HEK293 (cell line): ENCODE results near the gene PGBD1.

Experiments
- EGR2 ChIP-seq: fragments of 450-650 bp; formaldehyde crosslinking; IDR thresholded peaks from 2 replicates; pipeline ENCODE4 v1.5.1; 2016; ENCODE audit warnings: low read depth, missing biosample characterization, missing genetic modification characterization
- FEZF1 ChIP-seq: fragments of 450-650 bp; formaldehyde crosslinking; IDR thresholded peaks from 2 replicates; pipeline ENCODE4 v1.5.1; 2016; ENCODE audit warnings: missing biosample characterization, missing genetic modification characterization
- GLI4 ChIP-seq: fragments of 450-650 bp; formaldehyde crosslinking; IDR thresholded peaks from 2 replicates; pipeline ENCODE4 v1.5.1; 2016; ENCODE audit warnings: missing biosample characterization, missing genetic modification characterization
- GLIS1 ChIP-seq: fragments of 450-650 bp; formaldehyde crosslinking; IDR thresholded peaks from 2 replicates; pipeline ENCODE4 v1.5.1; 2016; ENCODE audit warnings: missing biosample characterization, missing genetic modification characterization
- MEIS1 ChIP-seq: sonication (generic); formaldehyde crosslinking; IDR thresholded peaks from 2 replicates; pipeline ENCODE4 v1.8.1; 2022; ENCODE audit warnings: missing genetic modification reagents, mild to moderate bottlenecking, borderline replicate concordance
- MZF1 ChIP-seq: fragments of 450-650 bp; formaldehyde crosslinking; IDR thresholded peaks from 2 replicates; pipeline ENCODE4 v1.5.1; 2017; ENCODE audit warnings: missing biosample characterization, missing genetic modification characterization, borderline replicate concordance
- OVOL3 ChIP-seq: fragments of 450-650 bp; formaldehyde crosslinking; IDR thresholded peaks from 2 replicates; pipeline ENCODE4 v1.5.1; 2016; ENCODE audit warnings: missing biosample characterization, missing genetic modification characterization
- SCRT2 ChIP-seq: fragments of 450-650 bp; formaldehyde crosslinking; IDR thresholded peaks from 2 replicates; pipeline ENCODE4 v1.5.1; 2016; ENCODE audit warnings: missing biosample characterization, missing genetic modification characterization
- SP2 ChIP-seq: fragments of 450-650 bp; formaldehyde crosslinking; IDR thresholded peaks from 2 replicates; pipeline ENCODE4 v1.5.1; 2016; ENCODE audit warnings: missing biosample characterization, missing genetic modification characterization
- WT1 ChIP-seq: fragments of 450-650 bp; formaldehyde crosslinking; IDR thresholded peaks from 2 replicates; pipeline ENCODE4 v1.5.1; 2016; ENCODE audit warnings: missing biosample characterization, missing genetic modification characterization
- ZEB2 ChIP-seq: fragments of 450-650 bp; formaldehyde crosslinking; IDR thresholded peaks from 2 replicates; pipeline ENCODE4 v1.5.1; 2016; ENCODE audit warnings: missing biosample characterization, missing genetic modification characterization
- ZFP41 ChIP-seq: fragments of 450-650 bp; formaldehyde crosslinking; IDR thresholded peaks from 2 replicates; pipeline ENCODE4 v1.5.1; 2016; ENCODE audit warnings: missing biosample characterization, missing genetic modification characterization, borderline replicate concordance
- ZNF114 ChIP-seq: fragments of 450-650 bp; formaldehyde crosslinking; IDR thresholded peaks from 2 replicates; pipeline ENCODE4 v1.5.0; 2017; ENCODE audit warnings: missing biosample characterization, missing genetic modification characterization
- ZNF155 ChIP-seq: fragments of 450-650 bp; formaldehyde crosslinking; IDR thresholded peaks from 2 replicates; pipeline ENCODE4 v1.5.1; 2016; ENCODE audit warnings: missing biosample characterization, missing genetic modification characterization
- ZNF24 ChIP-seq: fragments of 450-650 bp; formaldehyde crosslinking; IDR thresholded peaks from 2 replicates; pipeline ENCODE4 v1.5.1; 2016; ENCODE audit warnings: missing biosample characterization, missing genetic modification characterization
- ZNF266 ChIP-seq: fragments of 450-650 bp; formaldehyde crosslinking; IDR thresholded peaks from 2 replicates; pipeline ENCODE4 v1.5.1; 2016; ENCODE audit warnings: missing biosample characterization, missing genetic modification characterization, low read depth
- ZNF350 ChIP-seq: fragments of 450-650 bp; formaldehyde crosslinking; IDR thresholded peaks from 2 replicates; pipeline ENCODE4 v1.5.0; 2017; ENCODE audit warnings: missing biosample characterization, mild to moderate bottlenecking, missing genetic modification characterization
- ZNF37A ChIP-seq: fragments of 450-650 bp; IDR thresholded peaks from 2 replicates; pipeline ENCODE4 v1.5.1; 2018; ENCODE audit warnings: missing biosample characterization, missing genetic modification characterization
- ZNF391 ChIP-seq: fragments of 450-650 bp; formaldehyde crosslinking; IDR thresholded peaks from 2 replicates; pipeline ENCODE4 v1.5.1; 2016; ENCODE audit warnings: low read depth, missing biosample characterization, missing genetic modification characterization, borderline replicate concordance
- ZNF433 ChIP-seq: fragments of 450-650 bp; formaldehyde crosslinking; IDR thresholded peaks from 2 replicates; pipeline ENCODE4 v1.5.1; 2016; ENCODE audit warnings: missing biosample characterization, missing genetic modification characterization, low read depth
- ZNF514 ChIP-seq: fragments of 450-650 bp; formaldehyde crosslinking; IDR thresholded peaks from 2 replicates; pipeline ENCODE4 v1.5.1; 2016; ENCODE audit warnings: missing biosample characterization, missing genetic modification characterization
- ZNF585B ChIP-seq: fragments of 450-650 bp; formaldehyde crosslinking; IDR thresholded peaks from 2 replicates; pipeline ENCODE4 v1.5.1; 2016; ENCODE audit warnings: missing biosample characterization, missing genetic modification characterization
- ZNF621 ChIP-seq: fragments of 450-650 bp; formaldehyde crosslinking; IDR thresholded peaks from 2 replicates; pipeline ENCODE4 v1.5.1; 2017; ENCODE audit warnings: missing biosample characterization, missing genetic modification characterization
- ZNF660 ChIP-seq: fragments of 450-650 bp; IDR thresholded peaks from 2 replicates; pipeline ENCODE4 v1.5.1; 2018; ENCODE audit warnings: missing biosample characterization, mild to moderate bottlenecking, missing genetic modification characterization
- ZNF785 ChIP-seq: fragments of 450-650 bp; formaldehyde crosslinking; IDR thresholded peaks from 2 replicates; pipeline ENCODE4 v1.5.1; 2016; ENCODE audit warnings: missing biosample characterization, missing genetic modification characterization
- TF ChIP-seq, protein P1 (sequence below): fragments of 450-650 bp; IDR thresholded peaks from 2 replicates; pipeline ENCODE4 v1.5.1; 2018; ENCODE audit warnings: missing biosample characterization, mild to moderate bottlenecking, missing genetic modification characterization
- TF ChIP-seq, protein P2 (sequence below): fragments of 450-650 bp; formaldehyde crosslinking; IDR thresholded peaks from 2 replicates; pipeline ENCODE4 v1.5.0; 2017; ENCODE audit warnings: missing biosample characterization, missing genetic modification characterization, borderline replicate concordance
- TF ChIP-seq, protein P3 (sequence below): fragments of 450-650 bp; formaldehyde crosslinking; IDR thresholded peaks from 2 replicates; pipeline ENCODE4 v1.5.1; 2017; ENCODE audit warnings: missing biosample characterization, missing genetic modification characterization
- TF ChIP-seq, protein P4 (sequence below): fragments of 450-650 bp; formaldehyde crosslinking; IDR thresholded peaks from 2 replicates; pipeline ENCODE4 v1.5.1; 2017; ENCODE audit warnings: missing biosample characterization, missing genetic modification characterization
- TF ChIP-seq, protein P5 (sequence below): fragments of 450-650 bp; formaldehyde crosslinking; IDR thresholded peaks from 2 replicates; pipeline ENCODE4 v1.5.1; 2016; ENCODE audit warnings: missing biosample characterization, missing genetic modification characterization

PGBD1 gene

DNA sequence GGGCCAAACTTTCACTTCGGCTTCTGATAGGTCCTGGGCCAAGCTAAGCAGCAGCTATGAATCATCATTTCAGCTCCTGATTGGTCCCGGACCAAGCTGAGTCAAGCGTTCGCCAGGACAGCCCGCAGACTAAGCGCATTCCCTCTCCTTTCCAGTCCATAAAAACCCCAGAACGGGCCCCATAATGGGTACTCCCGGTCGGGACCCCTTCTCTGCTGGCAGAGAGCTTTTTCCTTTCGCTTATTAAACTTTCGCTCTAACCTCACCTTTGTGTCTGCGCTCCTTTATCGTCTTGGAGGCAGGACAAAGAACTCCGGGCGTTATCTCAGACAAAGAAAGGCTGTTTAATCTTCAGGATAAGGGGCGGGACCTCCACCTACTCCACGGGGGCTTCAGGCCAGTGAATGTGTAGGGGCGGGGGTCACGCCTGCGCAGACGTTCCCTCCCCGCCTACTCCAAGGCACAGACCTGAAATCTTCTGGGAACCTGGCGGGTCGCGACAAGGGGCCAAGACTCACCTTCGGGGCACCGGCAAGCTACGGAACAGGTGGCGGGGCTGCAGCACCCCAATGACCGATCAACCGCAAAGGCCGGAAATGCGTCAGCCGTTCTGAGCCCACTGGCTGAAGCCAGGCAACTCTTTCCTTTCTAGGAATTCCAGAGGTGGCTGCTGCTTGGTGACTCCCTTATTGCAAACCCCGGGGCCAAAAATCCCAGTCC is 54.4 kb downstream of the PGBD1 start, which contains the start of gene ZSCAN31 (continued):
- TF ChIP-seq ZNF391 (tag by site-specific recombination) (no peak), ZNF585B (no peak), OVOL3 (tag by site-specific recombination) (no peak), ZNF785 (tag by site-specific recombination) (no peak), ZNF155 (tag by site-specific recombination) (no peak), ZNF24 (no peak), WT1 (peak; percentile 34; the same call in 1 of the 2 replicates), MEIS1 (CRISPR knock-in tag) (no peak), MZF1 (no peak), EGR2 (tag by site-specific recombination) (peak; percentile 89), GLI4 (tag by site-specific recombination) (no peak), SCRT2 (tag by site-specific recombination) (peak; percentile 71; the same call in 1 of the 2 replicates), ZEB2 (tag by site-specific recombination) (peak; percentile 81), ZNF114 (tag by site-specific recombination) (no peak), ZNF37A (tag by site-specific recombination) (no peak), ZNF266 (tag by site-specific recombination) (no peak), SP2 (tag by site-specific recombination) (peak; percentile 88), ZNF350 (no peak), ZNF433 (tag by site-specific recombination) (no peak), ZNF621 (tag by site-specific recombination) (no peak), GLIS1 (tag by site-specific recombination) (no peak), ZNF660 (peak; percentile 40), FEZF1 (tag by site-specific recombination) (no peak), ZFP41 (tag by site-specific recombination) (no peak), ZNF514 (tag by site-specific recombination) (no peak)
- TF ChIP-seq, protein P1, sequence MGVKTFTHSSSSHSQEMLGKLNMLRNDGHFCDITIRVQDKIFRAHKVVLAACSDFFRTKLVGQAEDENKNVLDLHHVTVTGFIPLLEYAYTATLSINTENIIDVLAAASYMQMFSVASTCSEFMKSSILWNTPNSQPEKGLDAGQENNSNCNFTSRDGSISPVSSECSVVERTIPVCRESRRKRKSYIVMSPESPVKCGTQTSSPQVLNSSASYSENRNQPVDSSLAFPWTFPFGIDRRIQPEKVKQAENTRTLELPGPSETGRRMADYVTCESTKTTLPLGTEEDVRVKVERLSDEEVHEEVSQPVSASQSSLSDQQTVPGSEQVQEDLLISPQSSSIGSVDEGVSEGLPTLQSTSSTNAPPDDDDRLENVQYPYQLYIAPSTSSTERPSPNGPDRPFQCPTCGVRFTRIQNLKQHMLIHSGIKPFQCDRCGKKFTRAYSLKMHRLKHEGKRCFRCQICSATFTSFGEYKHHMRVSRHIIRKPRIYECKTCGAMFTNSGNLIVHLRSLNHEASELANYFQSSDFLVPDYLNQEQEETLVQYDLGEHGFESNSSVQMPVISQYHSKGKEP (tag by site-specific recombination) = no peak; the same call in 1 of the 2 replicates
- TF ChIP-seq, protein P2, sequence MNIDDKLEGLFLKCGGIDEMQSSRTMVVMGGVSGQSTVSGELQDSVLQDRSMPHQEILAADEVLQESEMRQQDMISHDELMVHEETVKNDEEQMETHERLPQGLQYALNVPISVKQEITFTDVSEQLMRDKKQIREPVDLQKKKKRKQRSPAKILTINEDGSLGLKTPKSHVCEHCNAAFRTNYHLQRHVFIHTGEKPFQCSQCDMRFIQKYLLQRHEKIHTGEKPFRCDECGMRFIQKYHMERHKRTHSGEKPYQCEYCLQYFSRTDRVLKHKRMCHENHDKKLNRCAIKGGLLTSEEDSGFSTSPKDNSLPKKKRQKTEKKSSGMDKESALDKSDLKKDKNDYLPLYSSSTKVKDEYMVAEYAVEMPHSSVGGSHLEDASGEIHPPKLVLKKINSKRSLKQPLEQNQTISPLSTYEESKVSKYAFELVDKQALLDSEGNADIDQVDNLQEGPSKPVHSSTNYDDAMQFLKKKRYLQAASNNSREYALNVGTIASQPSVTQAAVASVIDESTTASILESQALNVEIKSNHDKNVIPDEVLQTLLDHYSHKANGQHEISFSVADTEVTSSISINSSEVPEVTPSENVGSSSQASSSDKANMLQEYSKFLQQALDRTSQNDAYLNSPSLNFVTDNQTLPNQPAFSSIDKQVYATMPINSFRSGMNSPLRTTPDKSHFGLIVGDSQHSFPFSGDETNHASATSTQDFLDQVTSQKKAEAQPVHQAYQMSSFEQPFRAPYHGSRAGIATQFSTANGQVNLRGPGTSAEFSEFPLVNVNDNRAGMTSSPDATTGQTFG (tag by site-specific recombination) = no peak
- TF ChIP-seq, protein P3, sequence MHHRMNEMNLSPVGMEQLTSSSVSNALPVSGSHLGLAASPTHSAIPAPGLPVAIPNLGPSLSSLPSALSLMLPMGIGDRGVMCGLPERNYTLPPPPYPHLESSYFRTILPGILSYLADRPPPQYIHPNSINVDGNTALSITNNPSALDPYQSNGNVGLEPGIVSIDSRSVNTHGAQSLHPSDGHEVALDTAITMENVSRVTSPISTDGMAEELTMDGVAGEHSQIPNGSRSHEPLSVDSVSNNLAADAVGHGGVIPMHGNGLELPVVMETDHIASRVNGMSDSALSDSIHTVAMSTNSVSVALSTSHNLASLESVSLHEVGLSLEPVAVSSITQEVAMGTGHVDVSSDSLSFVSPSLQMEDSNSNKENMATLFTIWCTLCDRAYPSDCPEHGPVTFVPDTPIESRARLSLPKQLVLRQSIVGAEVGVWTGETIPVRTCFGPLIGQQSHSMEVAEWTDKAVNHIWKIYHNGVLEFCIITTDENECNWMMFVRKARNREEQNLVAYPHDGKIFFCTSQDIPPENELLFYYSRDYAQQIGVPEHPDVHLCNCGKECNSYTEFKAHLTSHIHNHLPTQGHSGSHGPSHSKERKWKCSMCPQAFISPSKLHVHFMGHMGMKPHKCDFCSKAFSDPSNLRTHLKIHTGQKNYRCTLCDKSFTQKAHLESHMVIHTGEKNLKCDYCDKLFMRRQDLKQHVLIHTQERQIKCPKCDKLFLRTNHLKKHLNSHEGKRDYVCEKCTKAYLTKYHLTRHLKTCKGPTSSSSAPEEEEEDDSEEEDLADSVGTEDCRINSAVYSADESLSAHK (tag by site-specific recombination) = no peak
- TF ChIP-seq, protein P4, sequence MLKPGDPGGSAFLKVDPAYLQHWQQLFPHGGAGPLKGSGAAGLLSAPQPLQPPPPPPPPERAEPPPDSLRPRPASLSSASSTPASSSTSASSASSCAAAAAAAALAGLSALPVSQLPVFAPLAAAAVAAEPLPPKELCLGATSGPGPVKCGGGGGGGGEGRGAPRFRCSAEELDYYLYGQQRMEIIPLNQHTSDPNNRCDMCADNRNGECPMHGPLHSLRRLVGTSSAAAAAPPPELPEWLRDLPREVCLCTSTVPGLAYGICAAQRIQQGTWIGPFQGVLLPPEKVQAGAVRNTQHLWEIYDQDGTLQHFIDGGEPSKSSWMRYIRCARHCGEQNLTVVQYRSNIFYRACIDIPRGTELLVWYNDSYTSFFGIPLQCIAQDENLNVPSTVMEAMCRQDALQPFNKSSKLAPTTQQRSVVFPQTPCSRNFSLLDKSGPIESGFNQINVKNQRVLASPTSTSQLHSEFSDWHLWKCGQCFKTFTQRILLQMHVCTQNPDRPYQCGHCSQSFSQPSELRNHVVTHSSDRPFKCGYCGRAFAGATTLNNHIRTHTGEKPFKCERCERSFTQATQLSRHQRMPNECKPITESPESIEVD = no peak
- TF ChIP-seq, protein P5, sequence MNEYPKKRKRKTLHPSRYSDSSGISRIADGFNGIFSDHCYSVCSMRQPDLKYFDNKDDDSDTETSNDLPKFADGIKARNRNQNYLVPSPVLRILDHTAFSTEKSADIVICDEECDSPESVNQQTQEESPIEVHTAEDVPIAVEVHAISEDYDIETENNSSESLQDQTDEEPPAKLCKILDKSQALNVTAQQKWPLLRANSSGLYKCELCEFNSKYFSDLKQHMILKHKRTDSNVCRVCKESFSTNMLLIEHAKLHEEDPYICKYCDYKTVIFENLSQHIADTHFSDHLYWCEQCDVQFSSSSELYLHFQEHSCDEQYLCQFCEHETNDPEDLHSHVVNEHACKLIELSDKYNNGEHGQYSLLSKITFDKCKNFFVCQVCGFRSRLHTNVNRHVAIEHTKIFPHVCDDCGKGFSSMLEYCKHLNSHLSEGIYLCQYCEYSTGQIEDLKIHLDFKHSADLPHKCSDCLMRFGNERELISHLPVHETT (tag by site-specific recombination) = no peak; the same call in 1 of the 2 replicates
